Measurements from ENCODE around the gene TSBP1. TPM values are rescaled to one million over a fixed set of nuclear protein-coding genes. Genes with fewer than 3 reads are reported as not detected.

Gene TSBP1, protein sequence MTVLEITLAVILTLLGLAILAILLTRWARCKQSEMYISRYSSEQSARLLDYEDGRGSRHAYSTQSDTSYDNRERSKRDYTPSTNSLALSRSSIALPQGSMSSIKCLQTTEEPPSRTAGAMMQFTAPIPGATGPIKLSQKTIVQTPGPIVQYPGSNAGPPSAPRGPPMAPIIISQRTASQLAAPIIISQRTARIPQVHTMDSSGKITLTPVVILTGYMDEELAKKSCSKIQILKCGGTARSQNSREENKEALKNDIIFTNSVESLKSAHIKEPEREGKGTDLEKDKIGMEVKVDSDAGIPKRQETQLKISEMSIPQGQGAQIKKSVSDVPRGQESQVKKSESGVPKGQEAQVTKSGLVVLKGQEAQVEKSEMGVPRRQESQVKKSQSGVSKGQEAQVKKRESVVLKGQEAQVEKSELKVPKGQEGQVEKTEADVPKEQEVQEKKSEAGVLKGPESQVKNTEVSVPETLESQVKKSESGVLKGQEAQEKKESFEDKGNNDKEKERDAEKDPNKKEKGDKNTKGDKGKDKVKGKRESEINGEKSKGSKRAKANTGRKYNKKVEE
- polyA plus RNA-seq (2013, experiment 1 of 2; ENCODE audit: insufficient read length) = not detected
- not detected for polyA plus RNA-seq (2013, experiment 2 of 2; ENCODE audit: insufficient read length)

DNA sequence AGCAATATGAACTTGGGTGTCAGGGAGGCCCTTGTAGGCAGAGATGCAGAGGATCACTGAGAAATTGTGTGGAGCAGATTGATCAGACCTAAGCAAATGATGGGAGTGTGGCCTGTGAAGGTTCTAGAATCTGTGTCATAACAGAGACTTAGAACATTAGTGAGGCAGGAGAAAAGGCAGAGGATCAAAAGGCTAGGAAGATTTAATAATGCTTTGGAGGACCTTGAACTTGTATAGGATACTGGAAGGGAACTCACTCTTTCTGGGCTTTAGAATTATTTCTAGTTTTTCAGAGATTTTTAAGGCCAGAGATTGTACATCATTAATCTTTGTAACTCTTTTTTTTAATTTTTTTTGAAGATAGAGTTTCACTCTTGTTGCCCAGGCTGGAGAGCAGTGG is at the start of gene TSBP1:
Gene TSBP1 (minus strand): TSS at position 101 of the 400 bp plus-strand sequence. CDS start 197 bp downstream, outside the sequence.
- DNase-seq = no peak

DNA sequence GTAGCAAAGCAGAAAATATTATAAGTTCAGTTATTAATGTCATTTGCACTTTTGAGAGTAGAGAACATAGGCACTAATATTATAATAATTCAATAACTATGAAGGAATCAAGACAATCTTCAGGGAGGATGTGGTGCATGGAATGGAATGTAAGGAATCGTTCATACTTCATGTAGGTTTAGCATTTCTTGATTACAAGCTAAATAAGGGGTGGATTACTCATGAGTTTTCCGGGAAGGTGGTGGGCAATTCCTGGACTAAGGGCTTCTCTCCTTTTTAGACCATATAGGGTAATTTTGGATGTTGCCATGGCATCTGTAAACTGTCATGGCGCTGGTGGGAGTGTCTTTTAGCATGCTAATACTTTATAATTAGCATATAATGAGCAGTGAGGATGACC is 44.3 kb upstream of the TSBP1 start:
- DNase-seq = peak; percentile 85

DNA sequence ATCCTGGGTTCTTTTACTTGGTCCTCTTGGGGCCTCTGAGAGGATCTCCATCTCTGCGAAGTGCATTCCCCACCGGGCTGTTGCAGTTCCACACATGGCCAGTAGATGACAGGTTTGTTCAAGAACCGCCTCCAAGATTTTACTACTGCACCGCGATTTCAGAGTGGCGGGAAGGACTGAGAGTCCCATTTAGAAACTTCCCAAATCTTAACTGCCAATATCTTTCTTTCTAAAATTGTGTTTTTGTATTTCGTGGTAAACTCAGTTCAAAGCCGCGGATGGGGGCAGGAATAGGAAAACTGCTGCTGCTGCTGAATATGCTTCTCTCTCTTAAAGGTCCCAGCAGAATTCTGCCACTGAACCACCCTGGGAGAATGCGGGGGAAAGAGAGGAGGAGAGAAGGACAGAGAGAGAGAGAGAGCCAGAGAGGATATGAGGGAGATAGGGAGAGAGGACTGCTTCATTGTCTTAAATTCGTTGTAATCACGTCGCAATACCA is 43.9 kb upstream of the TSBP1 start:
- DNase-seq = peak; percentile 77

DNA sequence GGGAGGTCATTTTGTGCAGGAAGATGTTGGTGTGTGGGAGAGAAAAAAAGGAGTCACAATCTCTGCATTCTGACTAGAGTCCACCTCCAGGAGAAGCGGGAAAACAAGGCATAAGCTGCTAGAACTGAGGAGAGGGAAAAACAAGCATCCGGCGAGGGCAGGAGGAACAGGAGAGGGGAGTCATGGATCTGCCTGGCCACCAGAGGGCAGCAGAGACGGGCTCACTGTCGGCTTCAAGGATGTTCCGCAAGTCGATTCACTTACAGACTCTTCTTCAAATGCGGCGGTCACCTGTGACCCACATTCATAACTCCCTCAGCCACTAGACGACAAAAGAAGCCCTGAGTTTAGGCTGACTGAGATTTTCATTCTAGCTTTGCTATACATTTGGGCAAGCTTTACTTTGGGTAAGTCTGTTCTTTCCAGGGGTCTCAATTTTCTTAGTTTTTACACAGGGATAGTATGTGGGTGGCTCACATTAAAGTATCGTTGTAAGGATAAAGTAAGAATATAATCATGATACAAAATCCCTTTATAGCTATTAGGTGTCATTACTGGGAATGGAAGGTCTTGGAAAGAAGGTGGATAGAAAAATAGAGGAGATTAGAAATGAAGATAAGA is 41.8 kb upstream of the TSBP1 start:
- peak; percentile 59 for DNase-seq

DNA sequence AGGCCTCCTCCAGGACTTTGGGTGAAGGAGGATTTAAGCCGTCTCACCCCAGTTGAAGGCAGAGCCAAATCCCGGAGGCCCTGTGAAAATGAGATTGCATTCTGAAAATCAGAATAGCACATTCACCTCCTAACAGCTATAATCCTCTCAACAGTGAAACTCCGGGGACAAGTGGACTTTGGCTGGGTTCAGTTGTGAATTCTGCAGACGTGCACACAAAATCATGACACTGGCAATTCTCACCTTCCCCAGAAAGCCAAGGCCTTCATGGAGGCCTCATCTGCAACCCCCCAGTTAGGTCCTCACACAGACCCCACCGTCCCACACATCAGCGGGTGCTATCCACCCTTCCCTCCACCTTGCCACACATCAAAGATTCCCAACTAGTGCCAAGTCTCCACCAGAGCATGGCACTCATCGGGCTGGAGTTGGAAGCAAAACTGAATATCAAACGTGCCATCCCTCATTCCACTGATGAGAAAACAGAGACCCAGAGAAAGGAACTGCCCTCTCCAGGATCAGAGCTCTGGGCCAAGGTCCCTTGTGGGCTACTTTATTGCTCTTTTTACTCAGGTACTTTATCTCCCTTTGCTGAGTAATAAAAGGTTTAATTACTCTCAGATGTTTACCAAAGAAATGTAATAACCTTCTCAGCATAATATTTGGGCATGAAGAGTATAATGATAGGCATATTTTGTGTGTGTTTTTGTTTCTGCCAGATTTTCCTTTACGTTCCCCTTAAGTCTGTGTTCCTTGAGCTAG is 40.0 kb upstream of the TSBP1 start:
- no peak for DNase-seq

DNA sequence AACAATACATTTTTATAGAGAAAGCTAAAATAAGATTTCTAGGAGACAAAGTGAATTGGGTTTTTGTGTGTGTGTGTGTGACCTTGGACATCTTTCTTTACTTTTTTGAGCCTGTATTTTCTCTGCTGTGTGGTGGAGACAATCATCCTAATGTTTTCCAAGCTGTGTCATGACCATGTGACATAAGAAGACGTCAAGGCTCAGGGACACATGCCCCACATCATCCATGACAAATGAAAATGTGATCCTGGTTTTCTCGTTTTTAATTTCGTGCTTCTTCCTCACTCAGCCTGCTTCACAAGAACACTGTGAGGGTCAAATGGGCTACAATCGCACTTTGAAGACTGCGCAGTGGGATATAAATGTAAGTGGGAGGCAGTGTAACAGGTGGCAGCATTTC is 39.2 kb upstream of the TSBP1 start:
- no peak for DNase-seq

DNA sequence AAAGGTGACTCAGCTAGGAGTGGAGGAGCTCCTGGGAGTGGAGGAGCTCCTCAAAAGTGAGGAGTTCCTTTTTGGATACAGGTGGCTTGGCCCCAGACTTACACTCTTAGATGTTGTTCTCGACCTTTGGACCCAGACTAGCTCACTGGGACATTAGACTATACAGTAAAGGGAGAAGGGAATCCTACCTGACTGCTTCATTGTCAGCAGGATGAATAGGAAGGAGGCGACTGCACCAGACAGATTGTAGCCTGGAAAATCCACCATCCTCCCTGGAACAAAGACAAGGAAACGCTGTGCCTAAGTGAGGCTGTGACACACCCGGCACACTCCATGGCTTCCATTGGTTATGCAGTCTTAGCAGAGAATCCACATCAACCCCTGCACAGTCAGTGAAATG is 35.2 kb upstream of the TSBP1 start, which contains the start of gene BTNL2:
Gene BTNL2 (minus strand): TSS at position 325 of the 400 bp plus-strand sequence. CDS start 58 bp downstream, at position 267.
- DNase-seq = no peak

DNA sequence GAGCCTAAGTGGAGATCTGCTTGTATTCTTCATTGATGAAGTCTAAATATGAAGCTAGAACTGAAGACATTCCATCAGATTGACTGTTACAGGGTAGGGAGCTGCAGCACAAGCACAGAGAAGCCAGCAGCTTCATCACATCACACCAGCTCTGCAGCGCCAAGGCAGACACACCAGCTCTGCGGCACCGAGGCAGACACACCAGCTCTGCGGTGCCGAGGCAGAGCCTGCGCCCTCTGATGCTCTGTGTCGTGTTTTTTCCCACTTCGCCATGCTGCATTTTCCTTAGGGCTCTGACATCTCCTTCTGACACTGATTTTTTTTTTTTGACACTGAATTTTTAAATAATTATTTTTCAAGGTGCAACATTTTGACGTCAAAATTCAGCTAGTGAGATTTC is 34.5 kb upstream of the TSBP1 start:
- DNase-seq = no peak

DNA sequence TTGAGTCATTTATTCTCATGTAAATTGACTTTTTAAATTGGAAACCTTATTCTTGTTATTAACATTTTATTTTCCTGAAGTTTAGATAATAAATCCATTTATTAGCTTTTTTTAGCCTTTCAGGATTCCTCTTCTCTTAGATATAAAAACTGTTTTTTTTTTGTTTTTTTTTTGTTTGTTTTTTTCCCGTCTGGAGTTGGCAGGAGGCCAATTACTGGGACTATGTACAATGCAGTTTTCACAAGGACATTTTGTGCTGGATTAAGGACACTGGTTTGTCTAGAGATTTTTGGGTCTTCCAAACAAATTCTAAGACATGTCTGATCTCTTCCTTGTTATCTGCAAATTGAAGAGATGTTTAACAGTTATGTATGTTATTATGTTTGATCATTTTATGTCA is 34.0 kb upstream of the TSBP1 start:
- no peak for DNase-seq

DNA sequence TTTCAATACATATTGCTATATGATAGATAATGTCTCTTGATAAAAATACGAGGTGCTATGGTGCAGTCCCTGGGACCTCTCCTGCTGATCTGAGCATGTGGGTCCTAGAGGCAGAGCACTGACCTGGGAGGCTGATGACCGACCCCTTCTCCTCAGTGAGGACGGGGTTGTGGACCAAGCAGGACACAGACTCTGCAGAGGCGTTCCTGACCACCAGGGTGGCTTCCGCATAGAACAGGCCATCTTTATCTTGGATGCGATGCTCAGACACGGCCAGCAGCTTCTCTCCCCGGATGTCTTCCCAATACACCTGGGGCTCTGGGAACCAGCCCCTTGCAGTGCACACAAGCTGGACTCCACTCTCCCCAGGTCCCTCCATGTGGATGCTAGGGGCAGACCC is 31.1 kb upstream of the TSBP1 start:
- no peak for DNase-seq

DNA sequence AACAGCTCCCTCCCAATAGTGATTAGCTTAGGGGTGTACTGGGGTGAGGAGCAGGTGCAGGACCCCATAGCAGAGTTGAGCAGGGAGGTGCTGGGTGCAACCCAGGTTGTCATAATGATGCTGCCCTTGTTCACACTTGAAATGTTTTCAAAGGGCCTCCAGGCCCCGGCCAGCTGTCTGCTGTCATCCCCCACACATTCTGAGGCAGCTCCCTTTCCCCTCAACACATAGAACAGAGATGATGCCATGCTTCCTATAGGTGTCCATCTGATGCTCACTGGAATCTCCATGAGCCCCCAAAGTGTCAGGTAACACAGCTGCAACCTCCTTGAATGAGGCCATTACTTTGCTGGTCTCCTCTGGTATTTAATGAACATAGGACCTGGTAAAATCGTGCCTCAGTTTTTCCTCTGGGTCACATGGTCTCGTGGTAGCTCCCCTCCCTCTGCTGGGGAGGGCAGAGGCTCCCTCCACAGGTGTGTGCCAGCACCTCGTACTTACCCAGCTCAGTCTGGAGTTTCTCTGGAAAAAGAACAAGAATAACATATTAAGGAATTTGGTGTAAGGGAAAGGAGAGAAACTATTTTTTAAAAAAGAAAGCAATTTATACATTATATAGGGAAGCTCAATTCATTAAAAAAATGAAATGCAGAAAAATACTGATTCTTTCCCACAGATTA is 29.7 kb upstream of the TSBP1 start:
- DNase-seq = no peak

DNA sequence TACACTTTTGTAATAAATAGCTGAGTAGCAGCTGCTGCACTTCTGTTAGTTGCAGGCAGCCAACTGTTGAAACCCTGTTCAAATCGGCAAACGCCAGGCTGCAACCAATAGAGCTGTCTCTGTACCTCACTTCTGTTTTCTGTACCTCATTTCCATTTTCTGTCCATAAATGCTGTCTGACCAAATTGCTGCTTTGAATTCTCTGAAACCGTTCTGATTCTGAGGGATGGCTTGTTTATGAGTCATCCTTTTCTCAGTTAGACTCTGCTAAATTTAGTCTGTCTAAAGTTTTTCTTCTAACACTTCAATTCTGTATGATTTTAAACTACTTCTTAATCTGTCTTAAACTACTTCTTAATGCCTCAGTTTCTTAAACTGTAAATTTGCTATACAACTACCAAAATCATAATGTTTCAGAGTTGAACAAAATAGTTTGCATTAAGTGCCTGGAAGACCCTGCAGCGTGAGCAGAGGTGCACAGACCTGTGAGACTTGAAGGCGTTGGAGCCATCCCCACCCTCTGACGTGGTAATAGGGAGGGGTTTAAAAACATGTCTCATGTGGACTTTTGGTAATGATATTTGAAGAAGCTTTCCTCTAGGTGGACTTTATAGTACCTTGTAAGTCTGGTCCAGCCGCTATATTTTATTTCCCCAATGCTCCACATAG is 25.7 kb upstream of the TSBP1 start:
- DNase-seq = no peak

DNA sequence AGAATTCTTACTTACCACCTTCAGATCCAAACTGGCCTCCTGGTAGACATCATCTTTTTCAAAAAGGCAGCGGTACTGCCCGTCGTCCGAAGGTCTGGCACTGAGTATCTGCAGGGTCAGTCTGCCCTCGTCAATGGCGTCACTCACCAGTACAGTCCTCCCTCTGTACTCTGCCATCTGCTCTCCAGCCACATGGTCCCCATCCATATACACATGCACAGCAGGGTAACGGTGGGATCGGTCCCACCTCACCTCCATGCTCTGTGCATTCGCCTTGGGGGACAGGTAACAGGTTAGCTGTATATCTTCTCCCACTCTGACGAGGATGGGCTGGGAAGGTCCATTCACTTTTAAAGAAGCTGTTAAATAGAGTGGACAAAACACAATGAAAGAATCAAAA is 24.3 kb upstream of the TSBP1 start:
- no peak for DNase-seq

DNA sequence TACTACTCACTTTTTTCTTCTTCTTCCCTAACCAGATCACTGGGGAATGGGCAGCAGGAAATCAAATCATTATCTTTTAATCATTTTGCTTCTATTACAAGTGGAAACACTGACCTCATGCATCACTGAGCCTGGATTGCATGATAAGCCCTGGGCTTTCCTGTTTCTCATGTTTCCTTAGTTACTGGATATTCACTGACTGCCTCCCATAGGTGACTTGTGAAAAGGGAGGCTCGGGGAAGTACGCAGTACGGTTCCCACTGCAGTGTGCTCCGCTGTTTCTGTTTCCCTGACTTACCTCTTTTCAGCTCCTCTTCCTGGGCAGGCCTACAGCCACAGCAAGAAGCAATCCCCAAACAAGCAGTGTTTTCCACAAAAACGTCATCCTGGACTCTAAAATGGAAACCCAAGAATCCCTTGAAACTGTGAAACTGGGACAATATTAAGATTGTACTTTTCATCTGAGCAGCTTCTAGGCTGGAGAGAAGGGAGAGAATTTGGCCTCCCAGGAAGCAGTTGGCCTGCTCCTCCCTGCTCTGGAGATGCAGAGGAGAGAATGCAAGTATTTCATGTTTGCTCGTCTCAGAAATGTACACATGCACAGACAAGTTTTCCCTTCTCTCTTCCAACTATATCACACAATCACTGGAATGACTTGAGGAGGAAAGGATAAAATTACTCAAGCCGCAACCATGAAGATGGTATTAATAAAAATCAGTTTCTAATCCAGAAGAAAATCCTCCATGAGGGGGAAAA is 22.1 kb upstream of the TSBP1 start:
- peak; percentile 13 for DNase-seq

DNA sequence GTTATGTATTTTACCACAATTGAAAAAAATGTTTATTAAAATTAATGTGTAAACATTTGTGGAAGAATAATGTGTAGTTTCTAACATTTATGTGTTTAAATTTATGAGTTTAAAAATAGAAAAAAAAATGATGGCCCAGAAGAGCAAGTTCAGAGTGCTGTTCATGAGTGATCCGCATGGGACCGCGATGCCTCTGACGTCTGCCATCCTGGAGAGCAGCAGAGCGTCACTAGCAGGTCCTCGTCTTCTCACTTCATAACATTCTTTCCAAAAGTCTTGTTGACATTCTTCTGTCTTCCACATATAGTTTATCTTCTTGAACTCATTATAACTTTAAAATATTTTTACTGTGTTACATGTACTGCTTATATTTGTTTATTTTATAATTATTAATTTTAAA is 19.8 kb upstream of the TSBP1 start:
- DNase-seq = no peak

DNA sequence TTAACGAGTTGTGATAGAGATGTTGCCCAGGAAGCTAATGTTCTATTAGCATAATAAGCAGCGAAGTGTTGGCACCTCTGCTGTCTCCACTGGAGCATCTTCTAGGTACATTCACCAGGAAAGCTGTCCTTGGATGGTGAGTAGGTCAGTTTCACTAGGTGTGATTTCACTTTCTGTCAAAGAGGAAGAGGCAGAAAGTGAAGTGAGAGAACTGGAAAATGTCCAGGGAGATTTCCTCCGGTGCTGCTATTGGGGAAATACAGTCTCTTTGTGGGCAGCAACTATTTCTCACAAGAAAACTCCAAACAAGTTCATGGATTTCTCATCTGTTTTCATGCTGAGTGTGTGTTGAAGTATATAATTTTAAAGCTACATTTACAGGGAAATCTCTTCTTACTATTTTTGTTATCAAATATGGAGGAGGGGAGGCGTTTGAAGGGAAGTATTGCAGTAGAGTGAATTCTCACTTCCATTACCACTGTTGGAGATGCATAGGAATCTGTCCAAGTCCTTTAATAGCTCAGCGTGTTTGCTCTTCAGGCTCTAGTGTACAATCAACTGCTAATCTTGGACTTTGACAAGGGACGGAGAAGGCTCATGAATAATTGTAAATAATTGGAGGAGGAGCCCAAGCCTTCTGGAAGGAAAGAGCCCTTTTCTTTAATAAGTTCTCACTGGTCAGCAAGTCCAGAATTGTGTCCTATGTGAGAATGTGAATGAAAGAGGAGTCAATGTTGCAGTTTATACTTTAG is 16.1 kb upstream of the TSBP1 start:
- DNase-seq = no peak

DNA sequence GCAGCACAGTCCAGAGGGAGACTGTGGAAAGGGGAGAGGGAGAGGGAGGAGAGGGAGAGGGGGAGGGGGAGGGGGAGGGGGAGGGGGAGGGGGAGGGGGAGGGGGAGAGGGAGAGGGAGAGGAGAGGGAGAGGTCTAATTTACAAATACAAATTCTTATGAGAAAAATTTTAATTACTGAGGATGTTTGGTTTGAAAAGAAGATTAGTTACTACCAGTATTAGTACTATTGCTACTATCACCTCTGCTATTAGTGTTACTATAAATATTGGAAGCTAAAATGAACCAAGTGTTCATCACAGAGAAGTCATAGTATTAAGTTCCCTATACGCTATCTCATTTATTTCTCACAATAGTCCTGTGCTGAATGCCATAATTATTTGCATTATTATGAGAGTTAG is 14.3 kb upstream of the TSBP1 start:
- DNase-seq = no peak

DNA sequence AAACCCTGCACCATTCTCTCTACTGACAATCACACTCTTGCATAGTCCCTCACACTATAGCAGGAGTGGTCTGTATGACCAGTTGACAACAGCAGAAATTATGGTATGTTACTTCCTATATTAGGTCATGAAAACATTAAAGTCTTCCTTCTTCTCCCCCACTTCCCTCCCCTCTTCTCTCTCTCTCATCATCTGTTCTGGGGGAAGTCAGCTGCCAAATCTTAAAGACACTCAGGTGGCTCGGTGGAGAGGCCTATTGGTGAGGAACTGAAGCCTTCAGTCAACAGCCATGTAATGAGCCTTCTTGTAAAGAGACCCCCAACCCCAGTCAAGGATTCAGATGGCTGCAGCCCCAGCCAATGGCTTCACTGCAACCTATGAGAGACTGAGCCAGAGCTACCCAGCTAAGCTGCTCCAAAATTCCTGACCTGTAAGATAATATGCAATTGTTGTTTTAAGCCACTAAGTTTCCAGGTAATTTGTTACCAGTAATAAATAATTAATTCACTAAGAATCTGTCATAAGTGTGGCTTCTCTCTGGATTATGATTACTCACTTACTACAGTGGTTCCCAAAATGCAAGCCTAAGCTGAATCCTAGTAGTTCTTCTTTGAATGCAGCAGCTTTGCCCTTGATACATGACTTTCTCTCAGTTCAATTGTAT is 11.2 kb upstream of the TSBP1 start:
- no peak for DNase-seq

DNA sequence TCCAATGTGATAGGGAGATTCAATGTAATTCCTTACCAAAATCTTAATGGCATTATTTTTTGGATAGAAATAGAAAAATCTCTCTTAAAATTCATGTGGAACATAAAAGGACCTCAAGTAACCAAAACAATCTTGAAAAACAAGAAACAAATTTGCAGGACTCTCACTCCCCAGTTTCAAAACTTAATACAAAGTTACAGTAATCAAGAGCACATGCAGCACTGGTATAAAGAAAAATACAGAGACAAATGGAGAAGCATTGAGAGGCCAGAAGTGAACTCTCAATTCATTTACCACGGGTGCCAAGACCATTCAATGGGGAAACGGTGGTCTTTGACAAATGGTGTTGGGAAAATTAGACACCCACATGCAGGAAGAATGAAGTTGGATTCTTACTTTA is 7.8 kb upstream of the TSBP1 start:
- DNase-seq = no peak

All from fibroblast of skin of back (primary cell).